Duodenal mucosa (tissue), 2 donors: ENCODE data around the gene GATA2.

Experiments
- H3K27ac ChIP-seq: one replicate; pipeline ENCODE4 v1.7.0; 2013; ENCODE audit warnings: low read depth, low read length
- H3K27me3 ChIP-seq, 2 donors: one replicate each; pipeline ENCODE4 v1.7.0; 2013; ENCODE audit warnings: low read length in 2 of 2, control low read depth in 1 of 2; ENCODE audit not compliant: insufficient read depth in 2 of 2, control insufficient read depth in 1 of 2
- H3K36me3 ChIP-seq, 2 donors: one replicate each; pipeline ENCODE4 v1.7.0; 2013; ENCODE audit warnings: low read length in 2 of 2, control low read depth in 1 of 2; ENCODE audit not compliant: insufficient read depth in 2 of 2, control insufficient read depth in 1 of 2
- H3K4me1 ChIP-seq, 2 donors: one replicate each; pipeline ENCODE4 v1.7.0; 2013; ENCODE audit warnings: low read length in 2 of 2, control low read depth in 1 of 2; ENCODE audit not compliant: insufficient read depth in 2 of 2, control insufficient read depth in 1 of 2
- H3K4me3 ChIP-seq, 2 donors: one replicate each; pipeline ENCODE4 v1.7.0; 2013; ENCODE audit warnings: low read length in 2 of 2, low read depth in 1 of 2
- H3K9ac ChIP-seq, 2 donors: one replicate each; pipeline ENCODE4 v1.7.0; 2013; ENCODE audit warnings: low read length in 2 of 2, low read depth in 1 of 2
- H3K9me3 ChIP-seq, 2 donors: one replicate each; pipeline ENCODE4 v1.7.0; 2013; ENCODE audit warnings: low read length in 2 of 2, control low read depth in 1 of 2; ENCODE audit not compliant: control insufficient read depth in 1 of 2

GATA2 gene

DNA sequence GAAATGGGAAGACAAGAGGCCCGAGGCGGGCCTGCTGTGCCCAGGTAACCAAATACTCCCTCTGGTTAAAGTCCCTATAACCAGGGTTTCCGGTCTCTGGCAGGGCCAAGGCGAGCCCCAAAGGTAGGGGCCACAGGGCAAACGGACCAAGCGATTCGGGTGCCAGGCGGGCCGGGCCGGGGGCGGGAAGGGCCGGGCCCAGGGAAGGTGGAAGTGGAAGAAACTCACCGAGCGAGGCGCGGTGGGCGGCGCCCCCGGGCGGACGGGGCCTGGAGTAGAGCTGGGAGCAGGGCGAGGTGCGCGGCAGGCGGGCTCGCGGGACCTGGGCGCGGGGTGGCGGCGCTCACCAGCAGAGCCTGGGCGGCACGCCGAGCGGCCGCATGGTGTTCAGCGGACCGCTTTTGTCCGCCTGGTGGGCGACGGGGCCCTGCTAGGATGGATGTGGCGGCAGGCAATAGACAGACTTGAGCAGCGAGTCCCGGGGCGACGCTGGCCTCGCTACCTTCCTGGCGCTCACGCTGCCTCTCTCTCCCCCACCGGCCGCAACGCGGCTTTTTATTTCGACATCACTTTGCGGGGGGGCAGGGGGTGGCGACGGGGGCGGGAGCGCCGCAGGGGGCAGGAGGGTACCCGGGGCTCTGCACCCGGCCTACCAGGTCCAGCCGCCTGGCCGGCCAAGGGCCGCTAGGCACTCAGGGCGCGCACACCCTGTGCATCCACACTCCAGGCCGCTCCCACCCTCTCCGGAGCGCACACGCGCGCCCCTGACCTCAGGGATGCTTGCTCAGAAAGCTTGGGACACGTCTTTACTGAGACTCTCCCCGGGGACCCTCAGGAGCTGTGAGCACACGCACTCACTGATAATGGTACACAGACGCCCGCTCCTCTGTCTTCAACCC lies at the start of gene GATA2:
GATA2 (minus strand) TSS at position 531 of the 899 bp plus-strand sequence. CDS start 6,170 bp downstream, outside the sequence.
- H3K4me3 ChIP-seq = no peak within 1 kb of the TSS
- no peak within 1 kb of the TSS for H3K9ac ChIP-seq
- no peaks in the 10 kb centered on the region for H3K9me3 ChIP-seq
- peaks cover 90% of the 10 kb centered on the region in 2 donors for H3K27me3 ChIP-seq
- H3K4me1 ChIP-seq = peaks cover 12 to 26% of the 10 kb centered on the region in 2 donors
- no peaks in the 10 kb centered on the region for H3K36me3 ChIP-seq
- H3K27ac ChIP-seq = no peak within 1 kb of the TSS

DNA sequence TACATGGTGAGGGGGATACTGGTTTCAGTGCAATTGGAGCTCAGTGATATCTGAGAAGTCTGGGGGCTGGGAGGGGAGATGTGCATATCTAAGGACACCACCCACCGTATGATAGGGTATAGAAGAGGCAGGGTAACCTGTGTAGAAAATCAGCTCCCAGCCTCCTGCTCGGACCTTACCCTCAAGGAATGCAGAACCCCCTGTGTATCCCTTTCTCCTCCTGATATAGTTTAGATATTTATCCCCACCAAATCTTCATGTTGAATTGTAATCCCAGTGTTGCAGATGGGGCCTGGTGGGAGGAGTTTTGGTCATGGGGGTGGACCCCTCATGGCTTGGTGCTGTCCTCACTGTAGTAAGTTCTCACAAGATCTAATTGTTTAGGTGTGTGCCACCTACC lies 48.2 kb upstream of the GATA2 start:
- Histone ChIP-seq H3K4me3 (no peak overlapping the region), H3K27ac (no peak overlapping the region), H3K36me3 (no peaks in the 10 kb centered on the region), H3K4me1 (no peaks in the 10 kb centered on the region), H3K27me3 (peaks cover 3 to 8% of the 10 kb centered on the region in 2 donors), H3K9me3 (no peaks in the 10 kb centered on the region), H3K9ac (no peak overlapping the region)

DNA sequence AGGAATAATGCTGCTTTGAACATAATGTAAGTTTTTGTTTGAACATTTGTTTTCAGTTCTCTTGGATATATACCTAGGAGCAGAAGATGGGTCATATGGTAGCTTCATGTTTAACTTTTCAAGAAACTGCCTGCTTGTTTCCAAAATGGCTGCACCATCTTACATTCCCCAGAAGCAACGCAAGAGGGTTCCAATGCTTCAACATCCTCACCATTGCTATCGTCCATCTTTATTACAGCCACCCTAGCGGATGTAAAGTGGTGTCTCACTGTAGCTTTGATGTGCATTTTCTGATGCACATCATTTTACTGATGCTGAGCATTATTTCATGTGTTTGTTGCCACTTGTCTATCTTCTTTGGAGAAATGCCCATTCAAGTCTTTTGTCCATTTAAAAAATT lies 46.4 kb upstream of the GATA2 start:
- no peak overlapping the region for H3K27ac ChIP-seq
- H3K4me1 ChIP-seq = no peaks in the 10 kb centered on the region
- H3K4me3 ChIP-seq = no peak overlapping the region
- H3K9ac ChIP-seq = no peak overlapping the region
- no peaks in the 10 kb centered on the region for H3K36me3 ChIP-seq
- H3K27me3 ChIP-seq = peaks cover 11 to 18% of the 10 kb centered on the region in 2 donors
- H3K9me3 ChIP-seq = no peaks in the 10 kb centered on the region

DNA sequence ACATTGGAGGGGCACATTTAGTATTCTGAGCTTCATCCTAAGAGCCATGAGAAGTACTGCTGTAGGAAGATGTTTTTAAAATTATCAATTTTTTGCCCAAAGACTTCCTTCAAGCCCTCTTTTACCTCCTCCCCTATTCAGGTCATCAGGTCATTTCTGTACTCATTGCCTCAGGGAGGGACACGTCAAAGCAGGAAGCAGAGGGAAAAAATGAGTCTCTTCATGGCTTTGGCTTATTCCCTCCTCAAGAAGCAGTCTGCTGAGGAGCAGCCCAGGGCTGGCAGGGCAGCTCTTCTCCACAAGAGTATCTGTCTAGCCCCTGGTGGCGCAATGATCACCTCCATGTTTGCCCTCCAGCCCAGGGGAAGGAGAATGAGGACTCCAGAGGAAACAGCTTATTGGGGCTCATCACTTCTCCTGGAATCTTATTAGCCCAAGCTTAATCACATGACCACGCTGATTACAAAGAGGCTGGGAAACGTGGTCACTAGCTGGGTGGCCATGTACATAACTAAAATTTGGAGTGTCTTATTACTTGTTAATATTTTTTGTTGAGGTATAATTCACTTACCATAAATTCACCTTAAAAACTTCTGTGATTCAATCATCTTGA lies 44.2 kb upstream of the GATA2 start:
- no peak overlapping the region for H3K4me3 ChIP-seq
- no peaks in the 10 kb centered on the region for H3K36me3 ChIP-seq
- no peaks in the 10 kb centered on the region for H3K9me3 ChIP-seq
- H3K4me1 ChIP-seq = no peaks in the 10 kb centered on the region
- H3K9ac ChIP-seq = no peak overlapping the region
- peaks cover 19 to 27% of the 10 kb centered on the region in 2 donors for H3K27me3 ChIP-seq
- H3K27ac ChIP-seq = no peak overlapping the region

DNA sequence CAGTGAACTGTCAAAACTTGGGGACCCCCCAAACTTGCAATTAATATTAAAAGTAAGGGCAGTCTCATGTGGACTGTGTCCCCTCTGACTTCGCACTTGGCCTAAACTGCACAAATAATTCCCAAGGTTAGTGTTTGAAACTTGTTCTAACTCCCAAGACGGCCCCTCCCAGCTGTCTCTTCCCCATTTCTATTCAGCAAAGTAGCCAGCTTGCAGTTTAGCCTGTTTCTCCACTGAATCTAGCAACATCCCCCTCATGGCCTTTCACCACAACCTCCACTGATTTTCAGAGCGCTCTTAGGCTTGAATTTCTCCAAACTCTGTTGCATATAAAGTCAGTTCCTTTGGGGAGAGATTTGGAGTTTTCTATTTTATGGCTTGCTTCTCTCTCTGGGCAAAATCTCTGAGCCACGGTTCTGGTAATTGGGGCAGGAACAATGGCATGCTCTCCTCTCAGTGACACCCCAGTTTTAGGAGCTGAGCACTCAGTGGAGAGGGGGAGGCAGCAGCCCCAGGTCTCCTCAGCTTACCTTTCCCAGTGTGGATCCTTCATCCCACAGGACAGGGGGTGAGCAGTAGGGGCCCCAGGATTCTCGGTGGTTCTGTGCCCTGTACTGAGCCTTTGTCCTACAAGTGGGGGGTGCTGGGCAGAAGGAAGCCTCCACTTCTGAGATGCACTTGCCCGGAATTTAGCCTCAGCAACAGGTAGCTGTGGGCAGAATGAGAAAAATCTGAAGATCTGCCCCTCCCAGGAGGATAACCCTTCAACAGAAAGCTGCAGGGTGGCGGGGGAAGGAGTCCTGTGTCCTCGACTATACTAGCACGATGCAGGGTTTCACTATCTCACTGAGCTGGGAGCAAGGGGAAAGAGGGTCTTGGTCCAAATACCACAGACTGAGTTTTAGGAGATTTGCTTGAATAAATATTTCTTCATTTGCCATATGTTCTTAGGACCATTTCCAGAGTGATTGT lies 39.3 kb upstream of the GATA2 start:
- Histone ChIP-seq H3K9me3 (no peaks in the 10 kb centered on the region), H3K4me1 (no peaks in the 10 kb centered on the region), H3K4me3 (no peak overlapping the region), H3K27ac (no peak overlapping the region), H3K9ac (no peak overlapping the region), H3K27me3 (peaks cover 25 to 29% of the 10 kb centered on the region in 2 donors), H3K36me3 (no peaks in the 10 kb centered on the region)

DNA sequence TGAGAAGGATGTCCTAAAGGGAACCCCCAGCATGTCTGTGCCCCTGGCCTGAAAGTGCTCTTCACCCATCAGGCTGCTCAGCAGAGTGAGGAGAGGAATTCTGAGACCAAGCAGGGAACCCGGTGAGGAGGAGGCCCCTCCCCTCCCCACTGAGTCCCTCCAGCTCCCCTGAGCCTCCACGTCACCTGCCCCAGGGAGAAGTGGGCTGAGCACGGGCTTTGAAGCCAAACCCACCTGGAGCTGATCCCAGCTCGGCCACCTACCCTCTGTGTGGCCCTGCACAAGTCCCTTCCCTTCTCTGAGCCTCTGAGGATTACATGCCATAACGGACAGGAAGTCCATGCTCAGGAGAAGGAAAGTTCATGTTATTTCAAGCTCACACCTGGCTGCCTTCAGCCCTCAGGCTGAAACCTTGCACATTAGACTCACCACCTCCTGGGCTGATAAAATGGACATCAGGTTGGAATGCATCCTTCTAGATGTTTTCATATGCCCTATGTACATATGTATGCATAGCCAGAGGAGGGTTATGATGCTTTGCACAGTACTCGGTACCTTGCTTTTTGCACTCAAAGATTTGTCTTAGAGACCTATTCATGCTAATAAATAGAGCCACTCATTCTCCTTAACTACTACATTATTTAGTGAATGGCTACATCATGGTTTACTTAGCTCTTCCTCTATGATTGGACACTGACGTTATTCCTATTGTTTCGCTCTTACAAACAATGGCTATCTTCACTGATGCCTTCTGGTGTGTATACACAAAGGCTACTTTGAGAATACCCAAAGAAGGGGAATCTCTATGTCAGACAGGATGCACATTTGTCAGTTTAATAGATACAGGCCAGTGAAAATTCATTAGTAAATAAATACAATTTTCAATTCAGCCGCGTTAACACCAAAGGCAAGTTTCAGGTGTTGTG lies 31.6 kb upstream of the GATA2 start:
- no peaks in the 10 kb centered on the region for H3K36me3 ChIP-seq
- no peaks in the 10 kb centered on the region for H3K9me3 ChIP-seq
- no peak overlapping the region for H3K4me3 ChIP-seq
- H3K9ac ChIP-seq = no peak overlapping the region
- peaks cover 0 to 9% of the 10 kb centered on the region in 2 donors for H3K27me3 ChIP-seq
- H3K27ac ChIP-seq = no peak overlapping the region
- no peaks in the 10 kb centered on the region for H3K4me1 ChIP-seq

DNA sequence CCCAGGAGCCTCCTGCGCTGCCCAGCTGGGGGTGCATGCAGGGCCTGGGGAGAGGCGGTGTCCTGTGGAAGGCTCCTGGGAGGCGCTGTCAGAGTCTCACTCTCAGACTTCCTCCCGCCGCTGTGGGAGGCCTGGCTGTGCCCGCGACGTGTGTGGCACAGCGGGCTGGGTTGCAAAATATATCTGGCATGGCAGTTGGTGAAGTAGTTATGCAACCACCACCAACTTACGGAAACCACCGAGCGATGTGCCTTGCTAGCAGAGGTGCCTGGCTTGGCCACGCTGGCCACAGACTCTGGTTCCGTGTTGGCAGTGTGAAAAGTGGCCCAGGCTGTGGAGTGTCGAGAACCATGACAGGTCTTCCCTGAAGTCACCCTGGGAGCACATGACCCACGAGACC lies 30.6 kb upstream of the GATA2 start:
- H3K4me1 ChIP-seq = no peaks in the 10 kb centered on the region
- H3K27me3 ChIP-seq = peaks cover 0 to 9% of the 10 kb centered on the region in 2 donors
- no peak overlapping the region for H3K27ac ChIP-seq
- no peaks in the 10 kb centered on the region for H3K36me3 ChIP-seq
- H3K9ac ChIP-seq = no peak overlapping the region
- no peaks in the 10 kb centered on the region for H3K9me3 ChIP-seq
- H3K4me3 ChIP-seq = no peak overlapping the region

DNA sequence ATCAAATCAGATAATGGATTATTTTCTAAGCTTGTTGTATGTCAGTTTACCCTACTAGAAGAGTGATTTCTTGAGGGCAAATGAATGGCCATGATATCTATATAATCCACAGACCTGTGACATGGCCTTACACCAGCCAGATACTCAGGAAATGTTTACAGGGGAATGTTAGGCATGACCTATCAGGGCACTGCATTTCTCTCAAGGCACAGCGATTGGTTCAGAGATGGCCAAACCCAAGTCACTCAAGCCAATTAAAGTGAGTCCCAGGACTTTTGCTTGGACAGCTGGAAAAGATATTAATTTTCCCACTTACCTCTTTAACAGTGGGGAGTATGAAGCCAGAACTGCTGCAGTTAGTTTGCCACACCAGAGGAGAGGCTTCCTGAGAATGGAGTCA lies 28.7 kb upstream of the GATA2 start:
- Histone ChIP-seq H3K4me1 (no peaks in the 10 kb centered on the region), H3K9me3 (no peaks in the 10 kb centered on the region)

More for the DNA sequence above, 28.7 kb upstream of the GATA2 start:
- Histone ChIP-seq H3K9ac (no peak overlapping the region), H3K36me3 (no peaks in the 10 kb centered on the region), H3K4me3 (no peak overlapping the region), H3K27me3 (peaks cover under 1 to 9% of the 10 kb centered on the region in 2 donors), H3K27ac (no peak overlapping the region)
